ENCODE data around the gene SHQ1.

GRCh38 chr3:72818905-72819304 lies 29.3 kb downstream of the SHQ1 start:
- no peak for TF ChIP-seq POLR2A (IDR thresholded peaks at IDR 0.05)
- TF ChIP-seq, protein P1, sequence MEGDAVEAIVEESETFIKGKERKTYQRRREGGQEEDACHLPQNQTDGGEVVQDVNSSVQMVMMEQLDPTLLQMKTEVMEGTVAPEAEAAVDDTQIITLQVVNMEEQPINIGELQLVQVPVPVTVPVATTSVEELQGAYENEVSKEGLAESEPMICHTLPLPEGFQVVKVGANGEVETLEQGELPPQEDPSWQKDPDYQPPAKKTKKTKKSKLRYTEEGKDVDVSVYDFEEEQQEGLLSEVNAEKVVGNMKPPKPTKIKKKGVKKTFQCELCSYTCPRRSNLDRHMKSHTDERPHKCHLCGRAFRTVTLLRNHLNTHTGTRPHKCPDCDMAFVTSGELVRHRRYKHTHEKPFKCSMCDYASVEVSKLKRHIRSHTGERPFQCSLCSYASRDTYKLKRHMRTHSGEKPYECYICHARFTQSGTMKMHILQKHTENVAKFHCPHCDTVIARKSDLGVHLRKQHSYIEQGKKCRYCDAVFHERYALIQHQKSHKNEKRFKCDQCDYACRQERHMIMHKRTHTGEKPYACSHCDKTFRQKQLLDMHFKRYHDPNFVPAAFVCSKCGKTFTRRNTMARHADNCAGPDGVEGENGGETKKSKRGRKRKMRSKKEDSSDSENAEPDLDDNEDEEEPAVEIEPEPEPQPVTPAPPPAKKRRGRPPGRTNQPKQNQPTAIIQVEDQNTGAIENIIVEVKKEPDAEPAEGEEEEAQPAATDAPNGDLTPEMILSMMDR (IDR thresholded peaks at IDR 0.05), result no peak

Measured in heart left ventricle (tissue), 13 donors.